ENCODE results near the gene OR5K3.

Gene OR5K3

GRCh38 chr3:98406034-98406433 is 15.6 kb downstream of the OR5K3 start:
- no peak for DNase-seq (ENCODE audit: extremely low spot score, insufficient read length, low read depth)
- FAIRE-seq, result no peak

DNA sequence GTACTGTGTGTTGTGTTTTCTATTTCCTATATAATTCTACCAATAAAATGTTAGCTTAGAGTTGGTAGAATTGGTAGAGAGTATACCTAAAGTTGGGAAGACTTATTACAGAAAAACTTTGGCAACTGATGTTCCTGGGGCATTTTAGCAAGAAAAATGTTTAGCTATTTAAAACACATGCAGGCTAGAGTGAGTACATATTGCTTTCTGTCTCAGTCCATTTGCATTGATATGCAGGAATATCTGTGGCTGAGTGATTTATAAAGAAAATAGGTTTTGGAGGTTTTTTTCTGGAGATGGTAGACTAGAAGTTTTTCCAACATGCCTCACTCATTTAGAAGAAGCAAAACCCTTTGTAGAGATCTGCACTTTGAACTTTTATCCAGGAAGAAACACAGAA is 42.1 kb downstream of the OR5K3 start:
- FAIRE-seq (no peak), DNase-seq (ENCODE audit: extremely low spot score, insufficient read length, low read depth) (no peak)

DNA sequence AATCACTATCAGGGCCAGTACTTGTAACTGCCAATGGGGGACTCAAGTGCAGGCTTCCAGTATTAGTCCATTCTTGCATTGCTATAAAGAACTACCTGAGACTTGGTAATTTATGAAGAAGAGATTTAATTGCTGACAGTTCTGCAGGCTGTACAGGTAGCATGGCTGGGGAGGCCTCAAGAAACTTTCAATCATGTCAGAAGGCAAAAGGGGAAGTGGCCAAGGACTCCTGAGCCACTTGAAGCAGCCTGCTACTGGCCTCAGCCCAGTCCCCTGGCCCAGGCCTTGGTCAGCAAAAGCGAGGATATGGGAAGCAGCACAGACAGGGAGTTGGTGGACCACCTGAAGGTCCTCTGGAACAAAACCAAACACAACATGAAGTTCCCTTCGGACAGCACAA is 43.3 kb downstream of the OR5K3 start:
- FAIRE-seq, result no peak
- no peak for DNase-seq (ENCODE audit: extremely low spot score, insufficient read length, low read depth)

GRCh38 chr3:98434412-98434811 is 43.9 kb downstream of the OR5K3 start:
- FAIRE-seq, result no peak
- no peak for DNase-seq (ENCODE audit: extremely low spot score, insufficient read length, low read depth)

DNA sequence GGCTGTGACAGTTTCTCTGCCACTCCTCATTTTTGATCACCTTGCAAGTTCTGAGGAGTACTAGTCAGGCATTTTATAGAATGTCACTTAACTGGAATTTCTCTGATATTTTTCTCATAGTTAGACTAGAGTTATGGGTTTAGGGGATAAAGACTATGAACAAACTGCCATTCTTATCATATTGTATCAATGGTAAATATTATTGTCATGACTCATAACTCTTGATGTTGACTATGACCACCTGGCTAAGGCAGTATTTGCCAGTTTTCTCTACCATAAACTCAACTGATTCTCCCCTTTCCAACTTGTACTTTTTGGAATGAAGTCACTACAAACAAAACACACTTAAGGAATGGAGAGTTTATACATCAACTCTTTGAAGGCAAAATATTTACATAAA is 49.8 kb downstream of the OR5K3 start:
- FAIRE-seq (no peak), DNase-seq (ENCODE audit: extremely low spot score, insufficient read length, low read depth) (no peak)
